HCT116 (cell line): ENCODE results near the gene TWIST1.

Source experiments
- ZBTB33 ChIP-seq: IDR thresholded peaks from 2 replicates; pipeline ENCODE4 v1.6.1; 2011; ENCODE audit warnings: mild to moderate bottlenecking, low read length, moderate library complexity; ENCODE audit not compliant: insufficient replicate concordance; ENCODE audit errors: extremely low read depth
- TF ChIP-seq, protein P1 (sequence below), 3 experiments: fragments of 200-600 bp in 1 of 3; sonication (generic) in 1 of 3; IDR thresholded peaks in 2 of 3; conservative IDR thresholded peaks in 1 of 3; 2 replicates each; pipeline ENCODE4 v1.5.1; 2012 to 2017; ENCODE audit warnings: low read depth in 2 of 3, low read length in 2 of 3, antibody characterized with exemption in 1 of 3, borderline replicate concordance in 1 of 3, control low read depth in 1 of 3, mild to moderate bottlenecking in 1 of 3, mixed read lengths in 1 of 3, mixed run types in 1 of 3, moderate library complexity in 1 of 3; ENCODE audit not compliant: insufficient read depth in 1 of 3

GRCh38 chr7:19089378-19089777 lies 28.1 kb downstream of the TWIST1 start:
- no peak for TF ChIP-seq ZBTB33
- TF ChIP-seq, protein P1, sequence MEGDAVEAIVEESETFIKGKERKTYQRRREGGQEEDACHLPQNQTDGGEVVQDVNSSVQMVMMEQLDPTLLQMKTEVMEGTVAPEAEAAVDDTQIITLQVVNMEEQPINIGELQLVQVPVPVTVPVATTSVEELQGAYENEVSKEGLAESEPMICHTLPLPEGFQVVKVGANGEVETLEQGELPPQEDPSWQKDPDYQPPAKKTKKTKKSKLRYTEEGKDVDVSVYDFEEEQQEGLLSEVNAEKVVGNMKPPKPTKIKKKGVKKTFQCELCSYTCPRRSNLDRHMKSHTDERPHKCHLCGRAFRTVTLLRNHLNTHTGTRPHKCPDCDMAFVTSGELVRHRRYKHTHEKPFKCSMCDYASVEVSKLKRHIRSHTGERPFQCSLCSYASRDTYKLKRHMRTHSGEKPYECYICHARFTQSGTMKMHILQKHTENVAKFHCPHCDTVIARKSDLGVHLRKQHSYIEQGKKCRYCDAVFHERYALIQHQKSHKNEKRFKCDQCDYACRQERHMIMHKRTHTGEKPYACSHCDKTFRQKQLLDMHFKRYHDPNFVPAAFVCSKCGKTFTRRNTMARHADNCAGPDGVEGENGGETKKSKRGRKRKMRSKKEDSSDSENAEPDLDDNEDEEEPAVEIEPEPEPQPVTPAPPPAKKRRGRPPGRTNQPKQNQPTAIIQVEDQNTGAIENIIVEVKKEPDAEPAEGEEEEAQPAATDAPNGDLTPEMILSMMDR (IDR thresholded peaks at IDR 0.05 in 2 of 3, conservative IDR thresholded peaks at IDR 0.05 in 1 of 3; ENCODE audit: borderline replicate concordance in 1 of 3, insufficient read depth in 1 of 3, low read depth in 2 of 3, low read length in 2 of 3), result no peak
